Kidney capillary endothelial cell (primary cell): ENCODE data around the gene OPCML.
"Not testable (repeated sequence)": the region's sequence is repeated elsewhere in the genome, so short reads cannot be mapped to it uniquely, and the experiment has no call there.

ENCODE experiments used
- DNase-seq: peaks from one replicate; pipeline ENCODE4 v3.0.0-alpha.2; 2018; ENCODE audit warnings: low spot score

Gene OPCML

DNA sequence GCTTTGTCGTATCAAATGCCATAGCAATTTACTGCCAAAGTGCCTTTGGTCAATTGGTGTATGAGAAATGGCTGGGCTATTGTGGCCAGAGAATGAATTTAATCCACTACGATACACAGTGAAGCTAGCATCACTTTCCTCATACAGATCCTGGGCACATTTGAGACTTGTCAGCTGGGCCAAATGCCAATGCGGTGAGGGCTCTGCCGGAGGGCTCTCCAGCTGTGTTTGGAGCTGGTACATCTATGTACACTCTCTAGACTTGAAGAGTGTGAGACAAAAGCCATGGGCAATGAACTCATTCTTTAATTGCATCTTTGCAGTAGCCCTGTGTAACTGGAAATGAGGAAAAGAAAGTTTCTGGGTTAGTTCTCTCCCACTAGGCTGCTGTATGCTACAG, 1109.0 kb downstream of the OPCML start:
- no peak for DNase-seq

DNA sequence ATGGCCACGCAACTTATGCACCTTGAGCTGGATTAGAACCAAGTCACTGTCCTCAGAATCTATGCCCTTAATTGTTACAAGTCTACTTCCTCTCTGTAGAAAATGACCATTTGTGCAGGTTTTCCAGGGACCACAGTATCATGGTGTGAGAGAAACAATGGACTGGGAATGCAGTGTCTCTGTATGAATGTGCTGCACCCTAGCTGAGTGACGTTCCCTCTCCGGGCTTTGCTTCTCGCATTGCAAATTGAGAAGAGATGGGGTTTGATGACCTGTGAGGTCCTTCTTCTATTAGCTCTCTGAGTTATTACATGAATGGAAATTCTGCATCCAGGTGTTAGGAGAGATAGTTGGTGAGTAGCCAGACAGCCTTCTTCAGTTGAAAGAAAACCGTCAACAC, 1109.6 kb downstream of the OPCML start:
- DNase-seq = no peak

DNA sequence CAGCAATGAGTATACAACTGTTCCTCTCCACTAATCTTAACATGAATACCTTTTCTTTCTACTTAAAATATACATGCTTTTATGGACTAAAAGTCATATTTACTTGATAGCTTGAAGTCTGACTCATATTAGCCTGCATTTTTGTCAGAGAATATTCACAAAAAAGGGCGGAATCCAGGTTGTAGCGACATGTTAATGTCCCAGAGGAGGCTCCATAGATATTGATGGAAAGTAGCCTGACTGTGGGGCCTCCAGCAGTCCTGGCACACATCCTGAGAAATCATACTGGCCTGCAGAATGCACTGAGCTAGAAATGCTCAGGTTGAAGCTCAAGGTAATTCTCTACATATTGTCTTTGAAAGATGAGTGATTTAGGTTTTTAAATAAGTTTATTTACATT, 1110.7 kb downstream of the OPCML start:
- no peak for DNase-seq

DNA sequence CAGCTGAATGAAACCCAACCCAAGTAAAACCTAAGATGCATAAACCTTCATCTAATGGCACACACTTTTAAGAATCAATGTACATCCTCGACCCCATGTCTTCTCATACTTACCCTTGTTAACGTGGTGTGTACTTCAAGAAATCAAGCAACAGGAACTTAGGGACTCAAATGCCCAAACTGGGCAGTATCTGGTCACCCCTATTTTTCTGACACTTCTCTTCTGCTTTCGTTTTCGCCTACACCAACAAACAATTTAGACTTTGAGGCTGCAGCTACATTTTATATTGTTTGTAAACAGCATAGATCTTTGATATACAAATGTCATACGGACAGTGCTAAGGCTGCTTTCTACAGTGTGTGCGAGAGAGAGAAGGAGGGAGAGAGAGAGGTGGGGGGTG, 1117.8 kb downstream of the OPCML start:
- no peak for DNase-seq

DNA sequence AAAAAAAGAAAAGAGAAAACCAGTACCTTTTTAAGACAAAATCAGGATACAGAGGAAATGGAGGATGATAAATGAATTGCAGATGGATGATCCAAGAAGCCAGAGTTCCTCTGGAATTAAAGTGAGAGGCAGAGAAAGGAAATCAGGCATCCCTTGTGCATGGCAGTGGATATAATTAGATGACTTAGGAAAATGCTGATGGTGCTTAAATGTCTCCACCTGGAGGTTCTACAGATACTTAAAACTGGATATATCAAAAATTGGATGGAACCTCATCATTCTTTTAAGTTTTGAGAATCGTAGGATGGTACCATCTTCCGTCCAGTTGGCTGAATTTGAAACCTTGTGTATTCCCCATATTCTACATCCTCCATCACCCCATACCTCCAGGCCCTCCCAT, 1121.9 kb downstream of the OPCML start:
- DNase-seq = no peak

DNA sequence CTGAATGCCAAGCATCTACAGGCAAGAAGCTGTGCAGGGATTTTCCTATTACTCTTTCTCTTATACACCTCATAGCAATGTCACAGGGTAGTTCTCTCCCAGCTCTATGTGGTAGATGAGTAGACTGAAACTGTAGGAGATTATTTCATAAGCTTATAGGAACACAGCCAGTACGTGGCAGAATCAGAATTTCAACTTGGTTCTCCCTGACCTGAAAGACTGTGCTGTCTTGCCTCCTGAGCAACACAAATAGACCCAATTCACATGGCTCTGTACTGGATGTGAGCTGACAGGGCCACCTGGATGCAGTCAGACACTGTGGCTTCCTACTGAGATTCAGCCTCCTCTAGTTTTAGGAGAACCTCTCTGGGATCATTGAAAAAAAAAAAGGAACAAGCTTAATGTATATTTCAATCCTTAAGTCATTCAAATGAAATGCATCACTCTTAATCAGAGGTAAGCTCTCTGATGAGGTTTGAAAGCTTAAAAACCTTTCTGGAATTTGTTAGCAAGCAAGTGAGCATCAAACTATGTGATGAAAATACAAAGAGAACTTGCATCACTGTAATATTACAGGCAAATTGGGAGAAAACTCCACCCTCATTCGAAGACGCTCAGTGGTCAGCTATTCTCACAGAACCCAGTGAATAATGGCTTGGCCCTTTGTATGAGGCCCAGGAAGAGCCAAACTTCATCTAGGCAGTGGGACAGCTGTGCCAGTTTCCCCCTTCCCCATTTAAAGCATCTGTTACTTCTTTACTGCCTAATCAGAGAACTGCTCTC, 1122.5 kb downstream of the OPCML start:
- DNase-seq = no peak

DNA sequence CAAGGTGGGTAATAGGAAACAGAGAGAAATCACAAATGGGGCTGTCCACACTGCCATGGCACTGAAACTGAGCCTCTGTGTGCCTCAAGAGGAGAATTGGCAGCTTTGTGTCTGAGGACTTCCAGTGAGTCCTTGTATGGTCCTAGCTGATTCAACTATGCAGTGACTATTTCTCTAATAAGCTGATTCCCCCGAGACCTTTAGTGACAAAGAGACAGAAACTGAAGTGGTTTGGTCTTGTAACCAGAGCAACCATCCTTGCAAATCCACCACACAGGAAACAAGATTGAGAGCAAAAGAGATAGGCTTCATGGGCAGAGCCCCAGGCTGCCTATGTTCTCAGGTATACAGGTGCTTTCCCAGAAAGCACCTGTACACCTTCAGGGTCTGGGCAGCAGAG, 1123.4 kb downstream of the OPCML start:
- DNase-seq = no peak

DNA sequence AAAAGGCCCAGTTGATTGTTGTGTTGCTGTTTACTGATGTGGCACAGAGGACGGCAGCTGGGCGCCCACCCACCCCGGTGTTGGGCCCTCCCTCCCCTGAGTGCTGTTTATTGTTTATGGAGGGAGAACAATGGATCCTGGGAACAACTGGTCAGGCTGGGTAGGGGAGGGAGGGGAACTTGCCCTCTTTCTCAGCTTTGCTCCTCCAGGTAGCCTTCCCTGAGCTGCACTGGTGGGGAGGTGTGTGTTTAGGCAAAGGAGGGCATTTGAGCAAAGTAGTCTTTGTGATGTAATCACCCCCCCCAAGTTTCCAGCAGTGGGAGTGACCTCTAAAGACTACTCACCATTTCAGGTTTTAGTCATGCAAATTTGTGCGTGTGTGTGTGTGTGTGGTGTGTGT, 1126.6 kb downstream of the OPCML start:
- DNase-seq = no peak

DNA sequence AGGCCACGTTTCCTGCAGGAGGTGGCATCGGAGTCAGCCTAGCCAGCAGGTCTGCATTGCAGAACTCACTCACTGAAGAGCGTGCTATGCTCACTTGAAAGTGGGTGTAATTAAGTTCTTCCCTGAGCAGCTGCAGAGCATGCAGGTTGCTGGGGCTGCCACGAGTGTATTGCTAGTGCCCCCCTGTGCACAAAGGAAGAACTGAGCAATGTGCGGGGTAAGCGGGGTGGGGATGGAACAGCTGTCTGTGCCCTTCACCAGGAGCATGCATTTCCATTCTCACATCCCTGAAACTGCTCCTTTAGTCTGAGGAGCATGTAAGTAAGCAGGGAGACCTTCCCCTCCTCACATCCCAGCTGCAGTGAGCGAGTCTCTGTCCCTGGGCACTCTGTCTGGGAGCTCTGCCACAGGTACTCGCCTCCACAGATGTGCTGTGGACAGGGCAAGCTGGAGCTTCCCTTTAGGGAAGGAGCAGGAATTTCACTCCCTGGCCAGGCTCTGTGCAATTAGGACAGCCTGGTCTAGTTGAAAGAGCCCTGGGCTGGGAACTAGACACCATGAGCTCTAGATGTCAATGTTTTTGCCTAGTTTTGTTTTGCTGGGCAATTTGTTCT, 1130.1 kb downstream of the OPCML start:
- DNase-seq = peak; percentile 47

DNA sequence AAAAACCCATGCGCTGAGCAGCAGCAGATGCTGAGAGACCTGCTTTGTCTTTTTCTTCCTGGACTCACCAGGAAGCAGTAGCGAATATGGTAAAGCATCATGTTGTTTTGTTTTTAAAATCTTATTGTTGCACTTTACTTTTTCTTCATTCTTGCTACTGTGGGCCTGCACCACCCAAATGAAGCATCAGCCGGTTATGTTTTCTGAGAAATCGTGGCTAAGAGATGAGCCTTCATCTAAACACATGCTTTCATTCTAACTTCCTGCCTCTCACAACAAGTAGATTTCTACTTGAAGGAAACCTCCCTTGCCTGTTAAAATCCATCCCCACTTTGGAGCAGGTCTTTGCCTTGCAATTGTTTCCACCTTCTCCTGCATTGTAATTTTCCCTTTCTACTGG, 1136.0 kb downstream of the OPCML start:
- no peak for DNase-seq

DNA sequence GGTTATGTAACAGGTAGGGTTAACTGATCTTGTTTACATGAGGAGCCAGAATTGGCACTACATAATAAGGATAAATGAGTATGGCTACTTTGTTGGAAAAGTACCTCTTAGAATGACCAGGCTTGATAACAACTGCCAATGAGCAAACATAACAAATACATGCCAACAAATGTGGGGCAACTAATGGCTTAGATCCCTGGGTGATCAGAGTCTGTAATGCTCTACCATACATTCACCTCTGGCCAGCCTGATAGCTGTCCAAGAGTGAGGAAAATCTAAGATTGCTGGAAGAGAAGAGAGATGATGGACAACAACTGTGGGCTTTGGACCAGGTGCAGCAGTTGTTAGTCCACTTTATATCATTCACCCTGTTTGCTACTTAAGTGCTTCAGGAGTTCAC, 1136.9 kb downstream of the OPCML start:
- DNase-seq = no peak

DNA sequence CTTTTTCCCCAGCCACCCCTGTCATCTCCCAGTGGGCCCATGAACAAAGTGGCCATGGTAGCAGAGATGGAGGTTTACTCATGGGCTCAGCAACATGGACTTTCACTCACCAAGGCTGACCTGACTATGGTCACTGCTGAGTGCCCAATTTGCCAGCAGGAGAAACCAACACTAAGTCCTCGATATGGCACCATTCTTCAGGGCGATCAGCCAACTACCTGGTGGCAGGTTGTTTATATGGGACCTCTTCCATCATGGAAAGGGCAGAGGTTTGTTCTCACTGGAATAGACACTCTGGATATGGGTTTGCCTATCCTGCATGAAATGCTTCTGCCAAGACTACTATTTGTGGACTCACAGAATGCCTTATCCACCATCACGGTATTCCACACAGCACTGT, 1152.8 kb downstream of the OPCML start:
- no peak for DNase-seq

DNA sequence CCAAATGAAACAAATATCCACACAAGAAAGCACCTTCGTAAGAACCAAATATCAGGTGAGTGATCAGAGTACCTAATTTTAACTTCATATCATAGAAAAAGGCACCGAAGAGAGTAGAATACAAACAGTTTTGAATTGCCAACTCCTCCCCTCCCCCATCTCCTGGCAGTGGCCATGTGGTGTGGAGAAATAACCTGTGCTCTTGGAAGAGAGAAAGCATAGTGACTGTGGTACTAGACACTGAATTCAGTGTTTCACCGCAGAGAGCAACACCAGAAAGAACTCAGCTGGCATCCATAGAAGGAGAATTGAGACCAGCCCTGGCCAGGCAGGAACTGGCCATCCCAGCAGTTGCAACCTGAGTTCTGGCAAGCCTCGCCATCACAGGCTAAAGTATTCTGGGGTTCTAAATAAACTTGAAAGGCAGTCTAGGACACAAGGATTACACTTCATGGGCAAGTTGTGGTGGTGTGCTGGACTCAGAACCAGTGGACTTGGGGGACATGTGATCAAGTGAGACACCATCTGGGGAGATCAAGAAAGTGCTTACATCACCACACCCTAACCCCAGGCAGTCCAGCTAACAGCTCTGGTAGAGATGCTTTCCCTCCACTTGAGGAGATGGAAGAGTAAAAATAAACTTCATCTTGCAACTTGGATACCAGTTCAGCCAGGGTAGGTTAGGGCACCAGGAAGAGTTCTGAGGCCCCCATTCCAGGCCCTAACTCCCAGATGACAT, 1158.7 kb downstream of the OPCML start:
- DNase-seq = no peak

DNA sequence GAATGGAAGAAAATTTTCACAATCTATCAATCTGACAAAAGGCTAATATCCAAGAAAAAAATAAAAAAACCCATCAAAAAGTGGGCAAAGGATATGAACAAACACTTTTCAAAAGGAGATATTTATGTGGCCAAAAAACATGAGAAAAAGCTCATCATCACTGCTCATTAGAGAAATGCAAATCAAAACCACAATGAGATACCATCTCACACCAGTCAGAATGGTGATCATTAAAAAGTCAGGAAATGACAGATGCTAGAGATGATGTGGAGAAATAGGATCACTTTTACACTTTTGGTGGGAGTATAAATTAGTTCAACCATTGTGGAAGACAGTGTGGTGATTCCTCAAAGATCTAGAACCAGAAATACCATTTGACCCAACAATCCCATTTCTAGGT, 1162.2 kb downstream of the OPCML start:
- not testable (repeated sequence) for DNase-seq

DNA sequence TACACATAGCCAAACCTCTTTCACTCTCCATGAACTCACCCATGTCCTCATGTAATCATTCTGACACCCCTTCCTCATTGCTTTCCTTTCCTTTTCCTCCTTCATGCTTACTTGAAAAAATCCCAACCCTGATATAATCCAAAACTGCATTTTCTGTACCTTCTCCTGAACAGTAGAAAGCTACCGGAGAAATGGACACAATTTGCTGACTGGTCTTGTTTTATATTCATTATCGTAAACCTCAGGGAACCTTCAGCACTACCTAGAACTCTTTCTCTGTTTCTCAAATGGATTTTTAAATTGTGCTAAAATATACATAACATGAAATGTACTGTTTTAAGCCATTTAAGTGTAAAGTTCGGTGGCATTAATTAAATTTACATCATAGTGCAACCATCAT, 1165.0 kb downstream of the OPCML start:
- DNase-seq = no peak

DNA sequence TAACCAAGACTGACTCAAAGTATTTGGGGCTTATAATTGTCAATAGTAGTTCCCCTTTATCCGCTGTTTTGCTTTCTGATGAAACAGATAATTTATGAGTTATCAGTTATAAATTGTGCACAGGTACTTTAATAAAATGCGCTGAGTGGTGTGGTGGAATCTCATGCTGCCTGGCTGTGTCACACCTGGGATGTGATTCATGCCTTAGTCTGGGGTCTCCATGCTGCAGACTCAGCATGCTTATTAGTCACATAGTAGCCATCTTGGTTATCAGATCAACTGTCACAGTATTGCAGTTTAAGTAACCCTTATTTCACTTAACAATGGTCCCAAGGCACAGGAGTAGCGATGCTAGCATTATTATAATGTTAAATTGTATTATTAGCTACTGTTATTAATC, 1166.7 kb downstream of the OPCML start:
- no peak for DNase-seq
